ENCODE results near the gene LAMTOR2. TPM values are rescaled to one million over a fixed set of nuclear protein-coding genes. Genes with fewer than 3 reads are reported as not detected.

The LAMTOR2 gene
- total and polyA plus RNA-seq, 9 of the 15 experiments (the other 6 are each of a cell fraction or from before 2014, with no cell fraction given): 39.0 to 161 (median 74.6) TPM

DNA sequence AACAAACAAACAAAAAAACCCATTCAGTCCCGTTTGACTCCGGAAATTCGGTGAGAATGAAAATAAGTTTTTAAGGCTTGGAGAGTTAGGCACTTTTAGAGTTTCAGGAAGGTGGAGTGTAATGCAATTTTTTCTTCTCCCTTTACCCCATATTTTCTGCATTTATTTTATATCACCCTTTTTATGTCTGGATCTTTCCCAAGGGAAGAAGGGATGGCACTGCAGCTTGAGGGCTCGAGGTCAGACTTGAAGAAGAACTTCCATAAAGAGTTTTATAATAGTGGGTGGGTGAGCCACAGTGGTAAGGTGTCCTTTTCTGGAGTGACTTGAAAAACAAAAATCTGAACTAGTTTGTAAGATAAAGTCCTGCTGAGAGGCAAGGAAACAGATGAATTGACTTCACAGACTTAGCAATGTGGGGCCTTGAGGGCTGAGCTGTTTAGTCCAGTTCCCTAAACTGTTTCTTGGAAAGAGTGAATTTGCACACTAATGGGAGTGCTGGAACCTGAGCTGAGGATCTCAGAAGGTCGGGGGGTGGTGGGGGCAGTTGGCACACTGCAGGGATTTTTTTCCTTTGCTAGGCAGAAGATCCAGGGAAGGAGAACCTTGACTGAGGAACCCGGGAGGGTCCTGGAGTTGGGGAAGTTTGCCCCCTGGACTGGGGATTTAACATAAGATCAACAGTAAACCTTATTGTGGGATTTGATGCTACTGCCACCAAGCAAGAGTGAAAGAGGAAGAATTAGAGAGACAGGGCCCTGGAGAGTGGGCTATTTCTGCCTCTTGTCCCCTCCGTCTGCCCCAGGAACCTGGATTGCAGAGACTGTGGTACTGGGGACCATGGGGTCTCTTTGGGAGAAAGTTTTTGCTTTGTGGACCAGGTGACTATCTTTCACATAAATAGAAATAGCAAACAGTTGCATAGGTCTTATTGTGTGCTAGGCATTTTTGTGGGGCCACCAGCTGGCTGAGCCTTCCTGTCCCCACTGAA, 29.5 kb downstream of the LAMTOR2 start (continued):
- TF ChIP-seq, protein P1, sequence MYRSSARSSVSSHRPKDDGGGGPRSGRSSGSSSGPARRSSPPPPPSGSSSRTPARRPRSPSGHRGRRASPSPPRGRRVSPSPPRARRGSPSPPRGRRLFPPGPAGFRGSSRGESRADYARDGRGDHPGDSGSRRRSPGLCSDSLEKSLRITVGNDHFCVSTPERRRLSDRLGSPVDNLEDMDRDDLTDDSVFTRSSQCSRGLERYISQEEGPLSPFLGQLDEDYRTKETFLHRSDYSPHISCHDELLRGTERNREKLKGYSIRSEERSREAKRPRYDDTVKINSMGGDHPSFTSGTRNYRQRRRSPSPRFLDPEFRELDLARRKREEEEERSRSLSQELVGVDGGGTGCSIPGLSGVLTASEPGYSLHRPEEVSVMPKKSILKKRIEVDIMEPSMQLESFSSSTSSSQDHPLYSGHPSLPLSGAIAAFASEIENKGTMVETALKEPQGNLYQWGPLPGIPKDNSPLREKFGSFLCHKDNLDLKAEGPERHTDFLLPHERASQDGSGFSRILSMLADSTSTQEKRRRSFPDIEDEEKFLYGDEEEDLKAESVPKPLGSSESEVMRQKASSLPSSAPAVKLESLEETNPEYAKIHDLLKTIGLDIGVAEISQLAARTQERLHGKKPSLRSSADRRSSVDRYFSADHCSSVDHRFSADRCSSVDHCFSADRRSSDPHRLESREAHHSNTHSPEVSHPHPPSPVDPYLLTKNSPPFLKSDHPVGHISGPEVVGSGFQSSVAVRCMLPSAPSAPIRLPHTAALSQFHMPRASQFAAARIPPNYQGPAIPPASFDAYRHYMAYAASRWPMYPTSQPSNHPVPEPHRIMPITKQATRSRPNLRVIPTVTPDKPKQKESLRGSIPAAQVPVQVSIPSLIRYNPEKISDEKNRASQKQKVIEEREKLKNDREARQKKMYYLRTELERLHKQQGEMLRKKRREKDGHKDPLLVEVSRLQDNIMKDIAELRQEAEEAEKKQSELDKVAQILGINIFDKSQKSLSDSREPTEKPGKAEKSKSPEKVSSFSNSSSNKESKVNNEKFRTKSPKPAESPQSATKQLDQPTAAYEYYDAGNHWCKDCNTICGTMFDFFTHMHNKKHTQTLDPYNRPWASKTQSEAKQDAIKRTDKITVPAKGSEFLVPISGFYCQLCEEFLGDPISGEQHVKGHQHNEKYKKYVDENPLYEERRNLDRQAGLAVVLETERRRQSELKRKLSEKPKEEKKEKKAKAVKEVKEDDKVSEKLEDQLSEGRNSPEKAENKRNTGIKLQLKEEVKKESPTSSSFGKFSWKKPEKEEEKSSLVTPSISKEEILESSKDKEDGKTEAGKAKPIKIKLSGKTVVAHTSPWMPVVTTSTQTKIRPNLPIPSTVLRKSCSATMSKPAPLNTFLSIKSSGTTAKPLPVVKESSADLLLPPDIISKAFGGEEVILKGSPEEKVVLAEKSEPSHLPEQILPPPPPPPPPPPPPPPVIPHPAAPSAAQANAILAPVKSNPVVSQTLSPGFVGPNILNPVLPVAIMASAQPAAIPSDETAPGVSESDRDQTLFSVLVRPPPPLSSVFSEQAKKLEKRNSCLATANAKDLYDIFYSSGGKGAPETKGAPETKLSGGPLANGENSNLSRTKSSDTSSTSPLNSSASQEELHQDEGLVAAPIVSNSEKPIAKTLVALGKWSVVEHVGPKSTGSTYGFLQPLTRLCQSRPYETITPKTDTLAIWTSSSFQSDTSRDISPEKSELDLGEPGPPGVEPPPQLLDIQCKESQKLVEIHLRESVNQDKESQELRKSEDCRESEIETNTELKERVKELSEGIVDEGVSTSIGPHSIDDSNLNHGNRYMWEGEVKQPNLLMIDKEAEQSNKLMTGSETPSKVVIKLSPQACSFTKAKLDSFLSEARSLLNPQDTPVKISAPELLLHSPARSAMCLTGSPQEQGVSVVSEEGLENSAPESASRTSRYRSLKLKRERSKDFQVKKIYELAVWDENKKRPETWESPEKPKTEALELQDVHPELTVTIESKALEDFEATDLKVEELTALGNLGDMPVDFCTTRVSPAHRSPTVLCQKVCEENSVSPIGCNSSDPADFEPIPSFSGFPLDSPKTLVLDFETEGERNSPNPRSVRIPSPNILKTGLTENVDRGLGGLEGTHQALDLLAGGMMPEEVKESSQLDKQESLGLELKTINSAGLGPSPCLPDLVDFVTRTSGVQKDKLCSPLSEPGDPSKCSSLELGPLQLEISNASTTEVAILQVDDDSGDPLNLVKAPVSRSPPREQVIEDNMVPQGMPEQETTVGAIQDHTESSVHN (IDR thresholded peaks at IDR 0.05; ENCODE audit: borderline replicate concordance in 1 of 2, low read depth in 1 of 2): no peak
- TF ChIP-seq TAF7 (tag; IDR thresholded peaks at IDR 0.05): no peak
- no peak for TF ChIP-seq HNRNPL (IDR thresholded peaks at IDR 0.05; ENCODE audit: low read depth, low read length)
- TF ChIP-seq HSF4 (CRISPR knock-in tag; IDR thresholded peaks at IDR 0.05; ENCODE audit: borderline replicate concordance): no peak
- TF ChIP-seq RBM25 (IDR thresholded peaks at IDR 0.05; ENCODE audit: low read depth, low read length, severe bottlenecking): peak; percentile 93
- no peak for TF ChIP-seq EP300 (IDR thresholded peaks at IDR 0.05; ENCODE audit: low read length)
- no peak for TF ChIP-seq SAP30 (IDR thresholded peaks at IDR 0.05; ENCODE audit: borderline replicate concordance, insufficient read depth, low read depth, low read length, poor library complexity, severe bottlenecking)
- no peak for TF ChIP-seq CEBPB (tag; IDR thresholded peaks at IDR 0.05)
- TF ChIP-seq, protein P2, sequence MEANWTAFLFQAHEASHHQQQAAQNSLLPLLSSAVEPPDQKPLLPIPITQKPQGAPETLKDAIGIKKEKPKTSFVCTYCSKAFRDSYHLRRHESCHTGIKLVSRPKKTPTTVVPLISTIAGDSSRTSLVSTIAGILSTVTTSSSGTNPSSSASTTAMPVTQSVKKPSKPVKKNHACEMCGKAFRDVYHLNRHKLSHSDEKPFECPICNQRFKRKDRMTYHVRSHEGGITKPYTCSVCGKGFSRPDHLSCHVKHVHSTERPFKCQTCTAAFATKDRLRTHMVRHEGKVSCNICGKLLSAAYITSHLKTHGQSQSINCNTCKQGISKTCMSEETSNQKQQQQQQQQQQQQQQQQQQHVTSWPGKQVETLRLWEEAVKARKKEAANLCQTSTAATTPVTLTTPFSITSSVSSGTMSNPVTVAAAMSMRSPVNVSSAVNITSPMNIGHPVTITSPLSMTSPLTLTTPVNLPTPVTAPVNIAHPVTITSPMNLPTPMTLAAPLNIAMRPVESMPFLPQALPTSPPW (CRISPR knock-in tag; IDR thresholded peaks at IDR 0.05): peak; percentile 54
- TF ChIP-seq ZNF785 (CRISPR knock-in tag; IDR thresholded peaks at IDR 0.05): no peak
- peak; percentile 31 to 54; a peak in 2 of 4 replicates for TF ChIP-seq KDM1A (IDR thresholded peaks at IDR 0.05)
- TF ChIP-seq, protein P3, sequence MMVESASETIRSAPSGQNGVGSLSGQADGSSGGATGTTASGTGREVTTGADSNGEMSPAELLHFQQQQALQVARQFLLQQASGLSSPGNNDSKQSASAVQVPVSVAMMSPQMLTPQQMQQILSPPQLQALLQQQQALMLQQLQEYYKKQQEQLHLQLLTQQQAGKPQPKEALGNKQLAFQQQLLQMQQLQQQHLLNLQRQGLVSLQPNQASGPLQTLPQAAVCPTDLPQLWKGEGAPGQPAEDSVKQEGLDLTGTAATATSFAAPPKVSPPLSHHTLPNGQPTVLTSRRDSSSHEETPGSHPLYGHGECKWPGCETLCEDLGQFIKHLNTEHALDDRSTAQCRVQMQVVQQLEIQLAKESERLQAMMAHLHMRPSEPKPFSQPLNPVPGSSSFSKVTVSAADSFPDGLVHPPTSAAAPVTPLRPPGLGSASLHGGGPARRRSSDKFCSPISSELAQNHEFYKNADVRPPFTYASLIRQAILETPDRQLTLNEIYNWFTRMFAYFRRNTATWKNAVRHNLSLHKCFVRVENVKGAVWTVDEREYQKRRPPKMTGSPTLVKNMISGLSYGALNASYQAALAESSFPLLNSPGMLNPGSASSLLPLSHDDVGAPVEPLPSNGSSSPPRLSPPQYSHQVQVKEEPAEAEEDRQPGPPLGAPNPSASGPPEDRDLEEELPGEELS (CRISPR knock-in tag; IDR thresholded peaks at IDR 0.05; ENCODE audit: borderline replicate concordance): no peak
- TF ChIP-seq, protein P4, sequence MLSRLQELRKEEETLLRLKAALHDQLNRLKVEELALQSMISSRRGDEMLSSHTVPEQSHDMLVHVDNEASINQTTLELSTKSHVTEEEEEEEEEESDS (CRISPR knock-in tag; IDR thresholded peaks at IDR 0.05): no peak
- TF ChIP-seq ZNF445 (CRISPR knock-in tag; IDR thresholded peaks at IDR 0.05; ENCODE audit: low read depth): no peak
